Lower leg skin (tissue), 3 donors: Measurements from ENCODE around the gene MTMR1.

Experiments
- CTCF ChIP-seq, 3 donors: fragments of 450-650 bp; IDR thresholded peaks; one replicate each; pipeline ENCODE4 v1.5.1; 2016; ENCODE audit warnings: antibody characterized with exemption in 3 of 3, mild to moderate bottlenecking in 3 of 3, moderate library complexity in 2 of 3
- POLR2A ChIP-seq, 2 donors: fragments of 450-650 bp; IDR thresholded peaks; one replicate each; pipeline ENCODE4 v1.6.1; 2016 to 2017; ENCODE audit warnings: antibody characterized with exemption in 2 of 2, mild to moderate bottlenecking in 1 of 2, moderate library complexity in 1 of 2

- no peak for TF ChIP-seq POLR2A (IDR thresholded peaks at IDR 0.05)
- no peak for TF ChIP-seq CTCF (IDR thresholded peaks at IDR 0.05)
Observed at GRCh38 chrX:150729956-150730355, 36.8 kb downstream of the MTMR1 start.
